Ovary (tissue), 3 donors: Measurements from ENCODE around the gene F10.

Experiments used
- CTCF ChIP-seq, 3 donors: fragments of 450-650 bp in 2 of 3; fragments of 200-600 bp in 1 of 3; IDR thresholded peaks; one replicate each; pipeline versions ENCODE4 v1.5.1 to v1.8.0; 2016 to 2022; ENCODE audit warnings: antibody characterized with exemption in 3 of 3, mild to moderate bottlenecking in 1 of 3
- EP300 ChIP-seq: sonication (generic); formaldehyde crosslinking; IDR thresholded peaks from one replicate; pipeline ENCODE4 v1.6.1; 2017; ENCODE audit warnings: antibody characterized with exemption
- POLR2A ChIP-seq: fragments of 450-650 bp; IDR thresholded peaks from one replicate; pipeline ENCODE4 v1.6.1; 2017; ENCODE audit warnings: antibody characterized with exemption, mild to moderate bottlenecking, moderate library complexity
- donor health status: DM: no; HTN: no; CAD: no.

GRCh38 chr13:113121928-113122471 lies 599 bp upstream of the F10 start:
- no peak for TF ChIP-seq CTCF (IDR thresholded peaks at IDR 0.05)
- TF ChIP-seq POLR2A = no peak
- TF ChIP-seq EP300 = no peak
